GM12892 (cell line): ENCODE results near the gene TNFRSF4.

Experiments used
- POLR2A ChIP-seq: IDR thresholded peaks from 2 replicates; pipeline ENCODE4 v1.6.1; 2011; ENCODE audit warnings: low read depth, low read length, control low read depth
- POLR2AphosphoS5 ChIP-seq: IDR thresholded peaks from 2 replicates; pipeline ENCODE4 v1.6.1; 2011; ENCODE audit warnings: low read depth, low read length, control low read depth

GRCh38 chr1:1232208-1232795 lies 18.3 kb upstream of the TNFRSF4 start, which contains the start of gene B3GALT6:
- TF ChIP-seq POLR2AphosphoS5 = no peak
- peak; percentile 57; the same call in 1 of the 2 replicates for TF ChIP-seq POLR2A
